ENCODE data around the gene NFIB.
A peak's percentile ranks its signal among the peaks of the same experiment; 100 is the strongest.

NFIB gene

GRCh38 chr9:14311956-14312685 is 1.8 kb downstream of the NFIB start:
- H3K4me3 ChIP-seq (ENCODE audit: low read length in 2 of 2) = peak overlapping the region; percentile 95 to 99
- H3K36me3 ChIP-seq (ENCODE audit: control insufficient read depth in 2 of 2, insufficient read depth in 2 of 2, low read length in 2 of 2) = peaks cover 0 to 2% of the 10 kb centered on the region in 2 donors
- H3K27ac ChIP-seq (ENCODE audit: low read length) = peak overlapping the region; percentile 67
- H3K9me3 ChIP-seq (ENCODE audit: control insufficient read depth in 2 of 2, low read length in 2 of 2) = no peaks in the 10 kb centered on the region
- H3K27me3 ChIP-seq (ENCODE audit: control insufficient read depth in 1 of 2, insufficient read depth in 2 of 2, low read length in 2 of 2) = no peaks in the 10 kb centered on the region
- H3K4me1 ChIP-seq (ENCODE audit: control insufficient read depth, insufficient read depth, low read length) = peaks cover 18% of the 10 kb centered on the region
- peak overlapping the region; percentile 85 to 88 for H3K9ac ChIP-seq (ENCODE audit: low read length in 2 of 2)

GRCh38 chr9:14311171-14311949 is 2.6 kb downstream of the NFIB start:
- Histone ChIP-seq H3K4me1 (ENCODE audit: control insufficient read depth, insufficient read depth, low read length) (peaks cover 10% of the 10 kb centered on the region), H3K4me3 (ENCODE audit: low read length in 2 of 2) (peak overlapping the region; percentile 95 to 99), H3K9ac (ENCODE audit: low read length in 2 of 2) (peak overlapping the region in 1 of 2 donors; percentile 28), H3K27me3 (ENCODE audit: control insufficient read depth in 1 of 2, insufficient read depth in 2 of 2, low read length in 2 of 2) (no peaks in the 10 kb centered on the region), H3K9me3 (ENCODE audit: control insufficient read depth in 2 of 2, low read length in 2 of 2) (no peaks in the 10 kb centered on the region), H3K27ac (ENCODE audit: low read length) (no peak overlapping the region), H3K36me3 (ENCODE audit: control insufficient read depth in 2 of 2, insufficient read depth in 2 of 2, low read length in 2 of 2) (peaks cover 6 to 7% of the 10 kb centered on the region in 2 donors)

- Histone ChIP-seq H3K36me3 (ENCODE audit: control insufficient read depth in 2 of 2, insufficient read depth in 2 of 2, low read length in 2 of 2) (peaks cover 6 to 7% of the 10 kb centered on the region in 2 donors), H3K4me3 (ENCODE audit: low read length in 2 of 2) (peak overlapping the region; percentile 3 to 30), H3K9ac (ENCODE audit: low read length in 2 of 2) (no peak overlapping the region), H3K9me3 (ENCODE audit: control insufficient read depth in 2 of 2, low read length in 2 of 2) (no peaks in the 10 kb centered on the region), H3K4me1 (ENCODE audit: control insufficient read depth, insufficient read depth, low read length) (peaks cover 9% of the 10 kb centered on the region), H3K27me3 (ENCODE audit: control insufficient read depth in 1 of 2, insufficient read depth in 2 of 2, low read length in 2 of 2) (no peaks in the 10 kb centered on the region), H3K27ac (ENCODE audit: low read length) (no peak overlapping the region)
Measured at GRCh38 chr9:14310311-14310710, 3.6 kb downstream of the NFIB start.

GRCh38 chr9:14309403-14309802 is 4.5 kb downstream of the NFIB start:
- peak overlapping the region in 1 of 2 donors; percentile 23 for H3K9ac ChIP-seq (ENCODE audit: low read length in 2 of 2)
- peaks cover 9% of the 10 kb centered on the region for H3K4me1 ChIP-seq (ENCODE audit: control insufficient read depth, insufficient read depth, low read length)
- no peak overlapping the region for H3K27ac ChIP-seq (ENCODE audit: low read length)
- H3K9me3 ChIP-seq (ENCODE audit: control insufficient read depth in 2 of 2, low read length in 2 of 2) = no peaks in the 10 kb centered on the region
- peak overlapping the region in 1 of 2 donors; percentile 3 for H3K4me3 ChIP-seq (ENCODE audit: low read length in 2 of 2)
- peaks cover 6 to 7% of the 10 kb centered on the region in 2 donors for H3K36me3 ChIP-seq (ENCODE audit: control insufficient read depth in 2 of 2, insufficient read depth in 2 of 2, low read length in 2 of 2)
- no peaks in the 10 kb centered on the region for H3K27me3 ChIP-seq (ENCODE audit: control insufficient read depth in 1 of 2, insufficient read depth in 2 of 2, low read length in 2 of 2)

GRCh38 chr9:14308853-14309145 is 5.1 kb downstream of the NFIB start:
- peak overlapping the region in 1 of 2 donors; percentile 23 for H3K9ac ChIP-seq (ENCODE audit: low read length in 2 of 2)
- peaks cover 6 to 7% of the 10 kb centered on the region in 2 donors for H3K36me3 ChIP-seq (ENCODE audit: control insufficient read depth in 2 of 2, insufficient read depth in 2 of 2, low read length in 2 of 2)
- H3K4me1 ChIP-seq (ENCODE audit: control insufficient read depth, insufficient read depth, low read length) = peaks cover 9% of the 10 kb centered on the region
- no peaks in the 10 kb centered on the region for H3K9me3 ChIP-seq (ENCODE audit: control insufficient read depth in 2 of 2, low read length in 2 of 2)
- no peaks in the 10 kb centered on the region for H3K27me3 ChIP-seq (ENCODE audit: control insufficient read depth in 1 of 2, insufficient read depth in 2 of 2, low read length in 2 of 2)
- no peak overlapping the region for H3K27ac ChIP-seq (ENCODE audit: low read length)
- peak overlapping the region in 1 of 2 donors; percentile 3 for H3K4me3 ChIP-seq (ENCODE audit: low read length in 2 of 2)

- H3K36me3 ChIP-seq (ENCODE audit: control insufficient read depth in 2 of 2, insufficient read depth in 2 of 2, low read length in 2 of 2) = peaks cover 6 to 7% of the 10 kb centered on the region in 2 donors
- peak overlapping the region; percentile 7 for H3K27ac ChIP-seq (ENCODE audit: low read length)
- no peaks in the 10 kb centered on the region for H3K9me3 ChIP-seq (ENCODE audit: control insufficient read depth in 2 of 2, low read length in 2 of 2)
- H3K9ac ChIP-seq (ENCODE audit: low read length in 2 of 2) = no peak overlapping the region
- H3K4me3 ChIP-seq (ENCODE audit: low read length in 2 of 2) = peak overlapping the region; percentile 13 to 17
- no peaks in the 10 kb centered on the region for H3K27me3 ChIP-seq (ENCODE audit: control insufficient read depth in 1 of 2, insufficient read depth in 2 of 2, low read length in 2 of 2)
- peaks cover 9% of the 10 kb centered on the region for H3K4me1 ChIP-seq (ENCODE audit: control insufficient read depth, insufficient read depth, low read length)
Measured at GRCh38 chr9:14307989-14308852, 5.7 kb downstream of the NFIB start.

- H3K9ac ChIP-seq (ENCODE audit: low read length in 2 of 2) = no peak overlapping the region
- no peak overlapping the region for H3K4me3 ChIP-seq (ENCODE audit: low read length in 2 of 2)
- no peaks in the 10 kb centered on the region for H3K9me3 ChIP-seq (ENCODE audit: control insufficient read depth in 2 of 2, low read length in 2 of 2)
- no peaks in the 10 kb centered on the region for H3K27me3 ChIP-seq (ENCODE audit: control insufficient read depth in 1 of 2, insufficient read depth in 2 of 2, low read length in 2 of 2)
- H3K27ac ChIP-seq (ENCODE audit: low read length) = no peak overlapping the region
- H3K36me3 ChIP-seq (ENCODE audit: control insufficient read depth in 2 of 2, insufficient read depth in 2 of 2, low read length in 2 of 2) = peaks cover 6 to 7% of the 10 kb centered on the region in 2 donors
- peaks cover 15% of the 10 kb centered on the region for H3K4me1 ChIP-seq (ENCODE audit: control insufficient read depth, insufficient read depth, low read length)
Measured at GRCh38 chr9:14306672-14307660, 7.0 kb downstream of the NFIB start.

- Histone ChIP-seq H3K4me1 (ENCODE audit: control insufficient read depth, insufficient read depth, low read length) (peaks cover 23% of the 10 kb centered on the region), H3K4me3 (ENCODE audit: low read length in 2 of 2) (no peak overlapping the region), H3K9me3 (ENCODE audit: control insufficient read depth in 2 of 2, low read length in 2 of 2) (no peaks in the 10 kb centered on the region), H3K27ac (ENCODE audit: low read length) (no peak overlapping the region), H3K27me3 (ENCODE audit: control insufficient read depth in 1 of 2, insufficient read depth in 2 of 2, low read length in 2 of 2) (no peaks in the 10 kb centered on the region), H3K9ac (ENCODE audit: low read length in 2 of 2) (no peak overlapping the region), H3K36me3 (ENCODE audit: control insufficient read depth in 2 of 2, insufficient read depth in 2 of 2, low read length in 2 of 2) (peaks cover 6 to 7% of the 10 kb centered on the region in 2 donors)
Measured at GRCh38 chr9:14306188-14306587, 7.8 kb downstream of the NFIB start.

GRCh38 chr9:14304259-14304658 is 9.7 kb downstream of the NFIB start:
- Histone ChIP-seq H3K27me3 (ENCODE audit: control insufficient read depth in 1 of 2, insufficient read depth in 2 of 2, low read length in 2 of 2) (no peaks in the 10 kb centered on the region), H3K9ac (ENCODE audit: low read length in 2 of 2) (no peak overlapping the region), H3K4me3 (ENCODE audit: low read length in 2 of 2) (no peak overlapping the region), H3K9me3 (ENCODE audit: control insufficient read depth in 2 of 2, low read length in 2 of 2) (no peaks in the 10 kb centered on the region), H3K27ac (ENCODE audit: low read length) (no peak overlapping the region), H3K36me3 (ENCODE audit: control insufficient read depth in 2 of 2, insufficient read depth in 2 of 2, low read length in 2 of 2) (peaks cover 6 to 7% of the 10 kb centered on the region in 2 donors), H3K4me1 (ENCODE audit: control insufficient read depth, insufficient read depth, low read length) (peaks cover 23% of the 10 kb centered on the region)
